Measurements from ENCODE around the gene PHLDA2.

PHLDA2 gene

DNA sequence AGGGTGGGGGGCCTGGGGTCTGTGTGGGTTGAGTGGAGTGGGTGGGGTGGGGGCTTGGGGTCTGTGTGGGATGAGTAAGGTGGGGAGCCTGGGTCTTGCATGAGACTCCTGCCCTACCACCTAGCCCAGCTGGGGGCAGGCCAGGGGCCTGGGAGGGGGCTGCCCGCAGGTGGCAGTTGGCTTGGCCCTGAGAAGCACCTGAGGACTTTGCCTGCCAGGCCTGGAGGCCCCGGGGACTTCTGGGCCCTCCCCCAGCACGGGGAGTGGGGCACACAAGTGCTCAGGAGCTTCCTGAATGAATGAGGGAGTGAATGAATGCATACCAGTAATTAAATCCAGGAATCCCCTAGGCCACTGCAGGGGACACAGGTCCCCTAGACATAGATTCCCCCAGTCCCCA, 6.6 kb downstream of the PHLDA2 start:
- H3K36me3 ChIP-seq (ENCODE audit: control insufficient read depth in 2 of 2, insufficient read depth in 1 of 2, low read length in 2 of 2), result no peaks in the 10 kb centered on the region
- H3K9me3 ChIP-seq (ENCODE audit: control insufficient read depth, insufficient read depth, low read depth, low read length), result no peaks in the 10 kb centered on the region
- POLR2A ChIA-PET, result interaction anchor here (0.6 kb wide), 1 partner anchor 69 kb away, joined by 5 read pairs; the partner anchor contains the start of gene NAP1L4

DNA sequence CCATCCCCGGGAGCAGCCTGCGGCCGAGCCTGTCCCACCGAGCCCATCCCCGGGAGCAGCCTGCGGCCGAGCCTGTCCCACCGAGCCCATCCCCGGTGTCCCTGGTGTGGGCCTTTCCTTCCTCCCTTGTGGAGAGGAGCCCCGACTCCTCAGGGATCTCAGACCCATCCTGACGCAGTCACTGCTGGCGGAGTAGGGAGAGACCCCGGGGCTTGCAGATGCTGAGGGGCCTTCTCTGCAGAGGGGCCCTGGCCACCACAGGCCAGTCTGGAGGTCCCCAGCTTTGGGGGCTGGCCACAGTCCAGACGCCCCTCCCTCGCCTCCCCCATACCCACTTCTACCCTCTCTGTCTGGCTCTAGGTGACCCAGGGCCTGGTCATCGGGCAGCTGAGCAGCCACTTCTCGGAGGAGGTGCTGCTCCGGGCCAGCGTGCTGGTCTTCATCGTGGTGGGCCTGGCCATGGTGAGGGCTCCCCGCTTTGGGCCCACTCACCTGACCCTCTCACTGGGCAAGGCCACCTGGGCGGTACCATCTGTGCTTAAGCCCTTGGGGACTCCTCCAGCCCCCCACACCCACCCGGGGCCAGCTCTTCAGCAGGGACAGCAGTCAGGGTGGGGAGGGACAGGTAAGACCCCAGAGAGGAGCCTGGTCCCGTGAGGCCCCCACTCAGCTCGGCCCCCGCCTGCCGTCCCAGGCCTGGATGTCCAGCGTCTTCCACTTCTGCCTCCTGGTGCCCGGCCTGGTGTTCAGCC, 7.3 kb downstream of the PHLDA2 start:
- H3K4me1 ChIP-seq (ENCODE audit: control insufficient read depth, insufficient read depth, low read length), result no peaks in the 10 kb centered on the region
- no peaks in the 10 kb centered on the region for H3K9me3 ChIP-seq (ENCODE audit: control insufficient read depth, insufficient read depth, low read depth, low read length)
- no peak for TF ChIP-seq ZBTB1 (tag by site-specific recombination; IDR thresholded peaks at IDR 0.05)
- no peak for TF ChIP-seq ZFP69B (tag by site-specific recombination; IDR thresholded peaks at IDR 0.05)
- TF ChIP-seq ZNF549 (tag by site-specific recombination; IDR thresholded peaks at IDR 0.05), result no peak
- TF ChIP-seq ZNF184 (tag by site-specific recombination; IDR thresholded peaks at IDR 0.05), result no peak
- no peak for TF ChIP-seq ZNF133 (tag by site-specific recombination; IDR thresholded peaks at IDR 0.05)
- TF ChIP-seq, protein P1, sequence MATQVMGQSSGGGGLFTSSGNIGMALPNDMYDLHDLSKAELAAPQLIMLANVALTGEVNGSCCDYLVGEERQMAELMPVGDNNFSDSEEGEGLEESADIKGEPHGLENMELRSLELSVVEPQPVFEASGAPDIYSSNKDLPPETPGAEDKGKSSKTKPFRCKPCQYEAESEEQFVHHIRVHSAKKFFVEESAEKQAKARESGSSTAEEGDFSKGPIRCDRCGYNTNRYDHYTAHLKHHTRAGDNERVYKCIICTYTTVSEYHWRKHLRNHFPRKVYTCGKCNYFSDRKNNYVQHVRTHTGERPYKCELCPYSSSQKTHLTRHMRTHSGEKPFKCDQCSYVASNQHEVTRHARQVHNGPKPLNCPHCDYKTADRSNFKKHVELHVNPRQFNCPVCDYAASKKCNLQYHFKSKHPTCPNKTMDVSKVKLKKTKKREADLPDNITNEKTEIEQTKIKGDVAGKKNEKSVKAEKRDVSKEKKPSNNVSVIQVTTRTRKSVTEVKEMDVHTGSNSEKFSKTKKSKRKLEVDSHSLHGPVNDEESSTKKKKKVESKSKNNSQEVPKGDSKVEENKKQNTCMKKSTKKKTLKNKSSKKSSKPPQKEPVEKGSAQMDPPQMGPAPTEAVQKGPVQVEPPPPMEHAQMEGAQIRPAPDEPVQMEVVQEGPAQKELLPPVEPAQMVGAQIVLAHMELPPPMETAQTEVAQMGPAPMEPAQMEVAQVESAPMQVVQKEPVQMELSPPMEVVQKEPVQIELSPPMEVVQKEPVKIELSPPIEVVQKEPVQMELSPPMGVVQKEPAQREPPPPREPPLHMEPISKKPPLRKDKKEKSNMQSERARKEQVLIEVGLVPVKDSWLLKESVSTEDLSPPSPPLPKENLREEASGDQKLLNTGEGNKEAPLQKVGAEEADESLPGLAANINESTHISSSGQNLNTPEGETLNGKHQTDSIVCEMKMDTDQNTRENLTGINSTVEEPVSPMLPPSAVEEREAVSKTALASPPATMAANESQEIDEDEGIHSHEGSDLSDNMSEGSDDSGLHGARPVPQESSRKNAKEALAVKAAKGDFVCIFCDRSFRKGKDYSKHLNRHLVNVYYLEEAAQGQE (tag by site-specific recombination; IDR thresholded peaks at IDR 0.05), result no peak
- TF ChIP-seq ZFP3 (tag by site-specific recombination; IDR thresholded peaks at IDR 0.05; ENCODE audit: low read depth), result no peak
- TF ChIP-seq GLIS2 (tag by site-specific recombination; IDR thresholded peaks at IDR 0.05), result no peak
- no peak for TF ChIP-seq FEZF1 (tag by site-specific recombination; IDR thresholded peaks at IDR 0.05)
- no peak for TF ChIP-seq ZBTB48 (tag by site-specific recombination; IDR thresholded peaks at IDR 0.05)
- no peak for TF ChIP-seq HOXC10 (CRISPR knock-in tag; IDR thresholded peaks at IDR 0.05)
- TF ChIP-seq IKZF3 (tag by site-specific recombination; IDR thresholded peaks at IDR 0.05), result no peak
- TF ChIP-seq, protein P2, sequence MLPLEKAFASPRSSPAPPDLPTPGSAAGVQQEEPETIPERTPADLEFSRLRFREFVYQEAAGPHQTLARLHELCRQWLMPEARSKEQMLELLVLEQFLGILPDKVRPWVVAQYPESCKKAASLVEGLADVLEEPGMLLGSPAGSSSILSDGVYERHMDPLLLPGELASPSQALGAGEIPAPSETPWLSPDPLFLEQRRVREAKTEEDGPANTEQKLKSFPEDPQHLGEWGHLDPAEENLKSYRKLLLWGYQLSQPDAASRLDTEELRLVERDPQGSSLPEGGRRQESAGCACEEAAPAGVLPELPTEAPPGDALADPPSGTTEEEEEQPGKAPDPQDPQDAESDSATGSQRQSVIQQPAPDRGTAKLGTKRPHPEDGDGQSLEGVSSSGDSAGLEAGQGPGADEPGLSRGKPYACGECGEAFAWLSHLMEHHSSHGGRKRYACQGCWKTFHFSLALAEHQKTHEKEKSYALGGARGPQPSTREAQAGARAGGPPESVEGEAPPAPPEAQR (tag by site-specific recombination; IDR thresholded peaks at IDR 0.05), result no peak
- TF ChIP-seq ZNF600 (tag by site-specific recombination; IDR thresholded peaks at IDR 0.05), result no peak
- no peak for TF ChIP-seq ZNF114 (tag by site-specific recombination; IDR thresholded peaks at IDR 0.05)
- ChIA-PET POLR2A (interaction anchor here (0.6 kb wide), 1 partner anchor 70 kb away, joined by 5 read pairs; the partner anchor contains the start of gene NAP1L4), CTCF (interaction anchor here (0.6 kb wide), 1 partner anchor 612 kb away, joined by 3 read pairs; no protein-coding TSS in a partner anchor)
- no peak overlapping the region for H3K27ac ChIP-seq (ENCODE audit: extremely low read depth, low read depth, low read length)
- no peaks in the 10 kb centered on the region for H3K36me3 ChIP-seq (ENCODE audit: control insufficient read depth in 2 of 2, insufficient read depth in 1 of 2, low read length in 2 of 2)
- H3K4me3 ChIP-seq (ENCODE audit: low read depth, low read length), result no peak overlapping the region

More for the DNA sequence above, 6.6 kb downstream of the PHLDA2 start:
- Histone ChIP-seq H3K4me1 (ENCODE audit: control insufficient read depth, insufficient read depth, low read length) (no peaks in the 10 kb centered on the region), H3K4me3 (ENCODE audit: low read depth, low read length) (no peak overlapping the region), H3K27ac (ENCODE audit: extremely low read depth, low read depth, low read length) (no peak overlapping the region)
- CTCF ChIA-PET, result no interaction called here
- TF ChIP-seq ZNF23 (tag by site-specific recombination; IDR thresholded peaks at IDR 0.05; ENCODE audit: borderline replicate concordance) (no peak), ZNF530 (tag by site-specific recombination; IDR thresholded peaks at IDR 0.05; ENCODE audit: low read depth) (no peak), ZNF830 (tag by site-specific recombination; IDR thresholded peaks at IDR 0.05; ENCODE audit: low read depth) (no peak), ZNF324 (tag by site-specific recombination; IDR thresholded peaks at IDR 0.05) (no peak), ZEB2 (tag by site-specific recombination; IDR thresholded peaks at IDR 0.05) (no peak), REPIN1 (tag by site-specific recombination; IDR thresholded peaks at IDR 0.05; ENCODE audit: low read depth) (no peak), ZSCAN30 (tag by site-specific recombination; IDR thresholded peaks at IDR 0.05) (no peak), KLF1 (tag by site-specific recombination; IDR thresholded peaks at IDR 0.05) (no peak), ZNF571 (tag by site-specific recombination; IDR thresholded peaks at IDR 0.05) (no peak), SCRT1 (tag by site-specific recombination; IDR thresholded peaks at IDR 0.05; ENCODE audit: borderline replicate concordance) (no peak), ZNF747 (tag by site-specific recombination; IDR thresholded peaks at IDR 0.05) (no peak), ZNF555 (tag by site-specific recombination; conservative IDR thresholded peaks at IDR 0.05) (no peak), ZNF473 (tag by site-specific recombination; IDR thresholded peaks at IDR 0.05) (no peak), ZNF221 (tag by site-specific recombination; IDR thresholded peaks at IDR 0.05; ENCODE audit: borderline replicate concordance) (no peak), ZNF610 (tag by site-specific recombination; IDR thresholded peaks at IDR 0.05; ENCODE audit: borderline replicate concordance) (no peak), GFI1B (tag by site-specific recombination; IDR thresholded peaks at IDR 0.05) (no peak), ZNF629 (tag by site-specific recombination; IDR thresholded peaks at IDR 0.05) (no peak), ZNF510 (tag by site-specific recombination; IDR thresholded peaks at IDR 0.05; ENCODE audit: insufficient replicate concordance) (no peak)
- TF ChIP-seq, protein P3, sequence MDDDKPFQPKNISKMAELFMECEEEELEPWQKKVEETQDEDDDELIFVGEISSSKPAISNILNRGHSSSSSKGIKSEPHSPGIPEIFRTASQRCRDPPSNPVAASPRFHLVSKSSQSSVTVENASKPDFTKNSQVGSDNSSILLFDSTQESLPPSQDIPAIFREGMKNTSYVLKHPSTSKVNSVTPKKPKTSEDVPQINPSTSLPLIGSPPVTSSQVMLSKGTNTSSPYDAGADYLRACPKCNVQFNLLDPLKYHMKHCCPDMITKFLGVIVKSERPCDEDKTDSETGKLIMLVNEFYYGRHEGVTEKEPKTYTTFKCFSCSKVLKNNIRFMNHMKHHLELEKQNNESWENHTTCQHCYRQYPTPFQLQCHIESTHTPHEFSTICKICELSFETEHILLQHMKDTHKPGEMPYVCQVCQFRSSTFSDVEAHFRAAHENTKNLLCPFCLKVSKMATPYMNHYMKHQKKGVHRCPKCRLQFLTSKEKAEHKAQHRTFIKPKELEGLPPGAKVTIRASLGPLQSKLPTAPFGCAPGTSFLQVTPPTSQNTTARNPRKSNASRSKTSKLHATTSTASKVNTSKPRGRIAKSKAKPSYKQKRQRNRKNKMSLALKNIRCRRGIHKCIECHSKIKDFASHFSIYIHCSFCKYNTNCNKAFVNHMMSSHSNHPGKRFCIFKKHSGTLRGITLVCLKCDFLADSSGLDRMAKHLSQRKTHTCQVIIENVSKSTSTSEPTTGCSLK (tag by site-specific recombination; IDR thresholded peaks at IDR 0.05), result no peak
